Measurements from ENCODE around the gene MARCHF6.
A peak's percentile ranks its signal among the peaks of the same experiment; 100 is the strongest.
"Not testable (repeated sequence)": the region's sequence is repeated elsewhere in the genome, so short reads cannot be mapped to it uniquely, and the experiment has no call there.

Gene MARCHF6

DNA sequence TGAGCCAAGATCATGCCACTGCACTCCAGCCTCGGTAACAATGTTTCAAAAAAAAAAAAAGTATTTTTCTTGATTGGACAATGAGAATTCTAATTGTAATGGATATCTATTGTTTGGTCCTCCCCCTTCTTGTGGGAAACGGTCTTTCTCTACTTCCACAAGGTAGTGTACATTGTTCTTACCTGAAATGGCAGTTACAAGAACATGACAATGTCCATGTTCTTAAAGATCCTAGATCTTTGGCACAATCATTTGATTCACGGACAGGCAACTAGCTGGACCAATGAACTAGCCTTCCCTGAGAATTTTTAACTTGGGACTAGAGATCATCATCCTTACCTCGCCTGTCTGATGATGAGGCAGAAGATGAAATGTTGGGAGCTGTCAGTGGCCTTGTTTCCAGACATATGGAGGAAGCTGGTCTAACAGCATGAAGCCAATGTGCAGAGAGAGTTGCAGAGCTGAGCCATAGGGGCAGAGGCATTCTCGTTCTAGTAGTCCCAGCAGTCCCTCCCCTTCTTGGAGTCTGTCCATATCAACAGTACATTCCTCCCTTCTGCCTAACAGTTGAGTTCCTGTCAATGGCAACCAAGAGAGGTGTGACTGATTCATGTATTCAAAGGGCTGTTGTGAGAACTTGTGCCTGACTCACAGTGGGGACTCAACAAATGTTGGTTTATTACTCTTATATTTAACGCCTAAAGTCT is 2.1 kb upstream of the MARCHF6 start:
- DNase-seq = no peak

DNA sequence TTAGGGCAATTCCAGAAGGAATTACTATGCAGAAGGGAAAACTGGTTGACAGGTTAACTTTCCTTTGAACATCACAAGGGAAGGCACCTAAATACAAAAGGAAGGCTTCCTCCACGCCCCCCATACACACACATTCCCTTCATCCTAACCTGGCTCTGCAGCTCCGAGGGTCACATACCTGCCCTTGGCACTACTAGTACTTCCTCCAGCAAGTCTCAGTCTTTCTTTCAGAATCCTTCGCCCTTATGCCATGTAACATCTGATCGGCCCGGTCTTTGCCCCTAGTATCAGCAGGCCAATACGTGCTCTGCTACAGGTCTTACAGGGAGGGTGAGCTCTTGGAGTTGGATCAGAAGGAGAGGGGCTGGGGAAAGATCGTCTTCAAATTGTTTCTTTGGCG is 1.6 kb upstream of the MARCHF6 start:
- DNase-seq = no peak

DNA sequence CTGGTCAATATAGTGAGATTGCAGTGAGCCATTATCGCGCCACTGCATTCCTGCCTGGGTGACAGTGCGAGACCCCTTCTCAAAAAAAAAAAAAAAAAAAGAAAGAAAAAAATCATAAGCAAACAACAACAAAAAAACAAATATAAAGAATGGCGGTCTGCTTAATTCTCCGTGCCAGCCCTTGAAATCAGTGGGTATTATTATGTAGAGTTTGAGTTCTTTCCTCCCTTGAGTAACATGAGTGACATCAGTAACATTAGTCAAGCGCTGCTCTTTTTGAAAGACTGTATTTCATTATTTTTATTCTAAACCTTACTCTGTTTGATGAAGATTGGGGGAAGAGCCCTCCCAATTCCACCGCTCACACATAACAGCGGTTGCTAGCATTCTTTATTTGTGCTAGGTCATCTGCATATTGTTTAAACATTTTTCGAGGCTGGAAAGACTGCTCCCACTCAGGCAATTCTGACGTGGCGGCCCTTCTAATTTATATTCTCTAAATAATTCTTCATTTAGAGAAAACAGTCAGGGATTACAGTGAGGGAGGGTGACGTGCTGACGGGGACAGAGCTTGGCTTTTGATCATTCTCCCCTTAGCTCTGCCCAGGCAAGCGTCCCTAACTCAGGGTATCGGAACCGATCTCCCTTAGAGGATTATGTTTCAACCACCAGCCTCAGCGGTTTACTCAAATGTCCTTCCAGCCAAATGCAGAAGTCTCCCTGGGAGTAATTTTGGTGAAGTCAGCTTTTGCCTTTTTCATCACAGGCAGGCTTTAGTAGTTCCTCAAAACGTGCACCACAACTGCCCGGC is 860 bp upstream of the MARCHF6 start:
- peak; percentile 95 for DNase-seq

DNA sequence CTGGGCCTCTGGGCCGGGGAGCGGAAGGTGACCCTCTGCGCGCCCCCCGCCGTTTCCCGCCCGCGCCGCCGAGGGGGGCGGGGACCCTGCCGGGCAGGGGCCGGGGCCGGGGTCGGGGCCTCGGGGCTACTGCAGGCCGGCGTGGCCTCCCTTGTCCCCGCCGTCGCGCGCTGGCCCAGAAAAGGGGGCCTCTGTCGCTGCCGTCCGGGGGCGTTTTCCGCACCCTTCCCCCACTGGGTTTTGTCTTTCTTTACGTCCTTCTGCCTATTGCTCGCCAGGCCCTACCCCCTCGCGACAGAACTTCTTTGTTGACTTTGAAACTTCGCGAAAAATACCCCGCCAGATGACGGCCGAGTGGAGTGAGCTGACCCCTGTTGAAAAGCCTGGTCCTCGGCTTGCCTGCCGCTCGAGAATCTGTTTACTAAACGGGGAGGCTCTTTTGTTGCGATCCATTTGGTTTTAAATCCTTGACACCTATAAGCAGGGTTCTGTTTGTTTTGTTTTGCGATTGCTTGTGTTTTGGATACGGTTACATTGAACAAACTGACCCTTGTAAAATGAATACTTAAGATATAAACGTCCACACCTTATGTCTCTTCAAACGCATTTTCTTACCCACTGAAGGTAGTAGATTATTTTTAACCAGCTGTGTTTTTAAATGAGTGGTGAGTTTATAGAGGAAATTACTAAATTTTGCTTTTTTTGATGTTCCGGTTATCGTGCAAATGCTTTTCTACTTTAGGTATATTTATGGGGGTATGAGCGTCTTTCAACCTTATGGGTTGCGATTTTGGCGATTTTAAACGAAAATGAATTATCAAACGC is 765 bp downstream of the MARCHF6 start:
- peak; percentile 85 for DNase-seq

DNA sequence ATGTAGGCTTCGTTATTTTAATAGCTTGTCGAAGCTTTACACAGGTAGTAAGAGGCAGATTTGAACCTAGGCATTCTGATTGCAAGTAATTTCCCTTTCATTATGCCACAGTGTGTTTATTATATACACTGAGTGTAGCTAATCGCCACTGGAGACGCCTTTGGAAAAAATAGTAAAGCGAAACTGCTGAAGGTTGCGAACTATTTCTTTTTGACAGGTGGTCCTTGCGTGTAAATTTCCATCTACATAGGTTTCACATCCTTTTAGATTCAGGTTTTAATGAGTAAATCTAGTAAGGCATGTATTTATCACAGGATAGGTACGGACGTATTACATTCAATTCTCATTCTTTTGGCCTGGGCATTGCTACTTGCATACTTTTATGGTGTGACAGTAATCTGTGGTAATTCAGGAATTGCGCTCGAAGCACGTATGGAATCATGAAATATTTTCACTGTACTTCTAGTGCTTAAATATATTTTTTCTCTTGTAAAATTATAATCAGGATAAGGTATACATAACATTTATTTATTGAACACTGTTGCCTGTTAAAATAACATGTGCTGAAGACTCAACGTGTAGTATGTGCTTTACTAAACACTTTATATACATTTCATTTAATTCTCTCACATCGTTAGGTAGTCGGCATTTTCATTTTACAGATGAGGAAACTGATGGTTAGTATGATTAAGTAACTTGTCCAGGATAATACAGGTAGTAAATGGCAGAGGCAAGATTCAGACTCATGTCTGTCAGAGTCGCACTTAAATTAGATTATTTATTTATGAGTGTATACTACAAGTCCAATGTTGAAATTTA is 1.8 kb downstream of the MARCHF6 start:
- DNase-seq = peak; percentile 86

DNA sequence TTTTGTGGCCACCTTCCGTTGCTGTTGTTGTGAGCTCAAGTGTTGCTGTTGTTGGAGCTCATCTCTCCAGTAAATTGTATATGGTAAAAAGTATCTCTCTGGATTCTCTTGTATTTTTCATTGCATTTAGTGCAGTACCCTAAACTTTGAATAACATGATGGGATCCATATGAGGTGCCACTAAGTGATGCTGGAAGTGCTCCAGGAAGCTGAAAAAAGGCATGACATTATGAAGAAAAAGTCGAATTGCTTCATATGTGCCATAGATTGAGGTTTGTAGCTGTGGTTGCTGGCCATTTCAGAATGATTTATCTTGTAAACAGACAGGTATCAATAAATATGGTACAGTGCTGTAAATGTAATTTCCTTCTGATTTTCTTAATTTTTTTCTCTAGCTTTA is 5.5 kb downstream of the MARCHF6 start:
- DNase-seq = no peak

DNA sequence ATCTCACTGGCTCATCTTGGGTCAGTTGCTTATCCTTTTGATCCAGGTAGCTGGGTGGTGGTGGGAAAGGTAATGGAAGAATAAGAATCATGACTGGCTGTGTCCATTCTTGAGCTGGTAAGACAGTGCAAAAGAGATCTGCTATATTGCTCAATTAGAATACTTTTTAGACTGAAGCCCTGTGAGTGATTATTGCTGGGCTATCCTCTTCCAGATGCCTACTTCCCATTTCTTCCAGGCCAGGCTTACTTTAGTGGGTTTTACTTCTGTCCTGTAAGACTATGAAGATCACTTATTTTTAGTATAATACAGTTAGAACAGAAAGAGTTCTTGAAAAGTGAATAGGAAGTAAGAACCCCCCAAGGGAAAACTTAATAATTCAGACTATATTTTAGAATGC is 7.2 kb downstream of the MARCHF6 start:
- DNase-seq = no peak

DNA sequence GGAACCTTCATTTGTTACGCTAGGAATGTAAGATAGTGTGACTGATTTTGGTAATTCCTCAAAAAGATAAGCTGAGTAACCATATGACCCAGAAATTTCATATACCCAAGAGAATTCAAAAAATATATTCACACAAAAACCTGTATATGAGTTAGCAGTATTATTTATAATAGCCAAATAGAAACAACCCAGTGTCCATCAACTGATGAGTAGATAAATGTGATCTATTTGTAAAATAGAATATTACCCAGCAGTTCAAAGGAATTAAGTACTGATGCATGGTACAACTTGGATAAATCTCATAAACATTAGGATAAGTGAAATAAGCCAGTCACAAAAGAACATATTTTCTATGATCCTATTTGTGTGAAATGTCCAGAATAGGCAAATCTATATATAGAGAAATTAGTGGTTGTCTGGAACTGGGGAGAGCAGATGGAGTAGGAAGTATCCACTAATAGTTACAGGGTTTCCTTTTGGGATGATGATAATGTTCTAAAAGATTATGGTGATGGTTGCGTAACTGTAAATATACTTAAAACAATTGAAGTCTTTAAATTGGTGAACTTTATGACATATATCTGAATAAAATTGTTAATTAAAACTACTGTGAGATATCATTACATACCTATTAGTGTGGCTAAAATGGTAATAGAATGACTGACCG is 10.2 kb downstream of the MARCHF6 start:
- no peak for DNase-seq

DNA sequence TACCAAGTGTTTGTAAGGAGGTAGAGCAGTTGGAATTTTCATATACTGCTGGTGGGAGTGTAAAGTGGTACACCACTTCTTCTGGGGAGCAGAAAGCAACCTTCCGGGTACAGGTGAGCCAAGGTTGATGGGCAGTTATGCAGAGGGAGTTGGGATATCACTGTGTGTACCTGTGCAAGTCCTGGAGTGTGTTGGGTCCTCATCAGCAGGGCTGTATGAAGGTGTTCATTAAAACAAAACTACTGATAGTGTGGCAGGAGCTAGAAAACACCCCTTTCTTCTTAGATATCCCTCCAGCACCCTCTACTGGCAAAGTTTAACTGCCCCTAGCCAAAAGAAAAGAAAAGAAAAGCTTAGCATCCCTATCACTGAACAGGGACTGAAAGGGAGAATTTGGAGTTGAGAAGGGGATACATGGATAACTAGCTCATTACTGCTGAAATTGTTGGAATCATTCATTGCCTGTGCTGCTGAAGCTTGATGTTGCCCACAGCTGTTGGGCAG is 10.7 kb downstream of the MARCHF6 start:
- peak; percentile 70 for DNase-seq

DNA sequence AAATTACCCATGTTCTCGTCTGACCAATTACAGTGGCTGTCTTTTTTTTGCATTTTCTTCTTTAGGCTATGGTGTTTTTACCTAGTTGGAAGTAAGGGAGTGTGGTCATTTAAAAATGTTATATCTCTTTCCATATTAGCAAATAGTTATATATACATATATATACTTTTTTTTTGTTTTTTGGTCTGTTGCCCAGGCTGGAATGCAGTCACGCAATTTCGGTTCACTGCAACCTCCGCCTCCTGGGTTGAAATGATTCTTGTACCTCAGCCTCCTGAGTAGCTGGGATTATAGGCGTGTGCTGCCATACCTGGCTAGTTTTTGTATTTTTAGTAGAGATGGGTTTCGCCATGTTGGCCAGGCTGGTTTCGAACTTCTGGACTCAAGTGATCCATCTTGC is 12.3 kb downstream of the MARCHF6 start:
- DNase-seq = no peak

DNA sequence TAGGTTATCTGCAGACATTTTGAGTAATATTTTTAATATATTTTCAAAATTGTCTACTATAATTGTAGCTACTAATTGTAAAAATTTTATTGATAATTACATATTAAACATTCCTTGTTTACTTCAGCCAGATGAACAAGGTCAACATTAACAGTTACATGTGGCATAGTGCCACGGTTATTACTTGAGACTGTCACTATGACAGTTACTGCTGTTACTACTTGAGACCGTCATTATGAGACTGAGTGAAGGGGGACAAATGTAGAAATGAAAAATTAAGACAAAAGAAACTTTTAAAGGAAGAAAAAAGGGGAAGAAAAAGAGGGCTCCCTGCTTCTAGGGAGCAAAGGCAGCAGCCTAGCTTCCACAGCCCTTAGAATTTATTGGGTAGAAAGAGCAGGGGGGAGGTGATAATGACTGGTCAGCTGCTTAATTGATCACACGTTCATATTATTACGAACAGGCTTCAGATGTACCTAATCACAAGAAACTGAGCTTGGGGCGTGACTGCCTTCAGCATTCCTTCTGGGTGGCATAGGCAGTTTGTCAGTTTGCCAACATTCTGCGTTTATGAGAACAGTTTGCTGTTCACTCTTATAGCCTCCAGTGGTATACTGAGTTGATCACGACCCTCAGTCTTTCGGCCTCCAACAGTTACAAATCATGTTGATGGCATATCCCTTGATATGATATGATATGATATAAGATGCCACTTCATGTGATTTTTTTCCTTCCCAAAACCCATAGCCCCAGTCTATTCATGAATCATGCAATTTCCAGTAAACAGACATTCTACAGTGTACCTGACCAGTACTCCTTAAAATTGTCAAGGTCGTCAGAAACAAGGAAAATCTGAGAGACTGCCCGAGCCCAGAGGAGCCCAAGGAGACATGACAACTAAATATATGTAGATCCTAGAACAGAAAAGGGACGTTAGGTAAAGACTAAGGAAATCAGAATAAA is 13.1 kb downstream of the MARCHF6 start:
- no peak for DNase-seq

DNA sequence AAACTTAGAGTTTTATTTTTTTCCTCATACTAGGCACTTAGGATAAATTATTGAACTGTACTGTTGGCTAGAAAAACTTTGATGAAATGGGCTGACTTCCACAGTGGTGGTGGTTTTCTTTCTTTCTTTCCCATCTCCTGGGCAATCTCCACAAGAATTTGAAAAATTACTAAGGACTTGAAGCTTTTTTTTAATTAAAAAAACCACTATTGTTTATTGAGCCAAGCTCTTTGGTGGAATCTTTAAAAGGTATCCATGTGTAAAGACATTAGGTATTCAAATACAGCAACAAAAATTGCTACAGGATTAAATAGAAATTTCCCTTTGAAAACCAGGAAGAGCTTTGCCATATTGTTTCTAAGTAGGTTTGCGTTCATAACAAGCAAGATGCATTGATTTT is 14.1 kb downstream of the MARCHF6 start:
- no peak for DNase-seq

DNA sequence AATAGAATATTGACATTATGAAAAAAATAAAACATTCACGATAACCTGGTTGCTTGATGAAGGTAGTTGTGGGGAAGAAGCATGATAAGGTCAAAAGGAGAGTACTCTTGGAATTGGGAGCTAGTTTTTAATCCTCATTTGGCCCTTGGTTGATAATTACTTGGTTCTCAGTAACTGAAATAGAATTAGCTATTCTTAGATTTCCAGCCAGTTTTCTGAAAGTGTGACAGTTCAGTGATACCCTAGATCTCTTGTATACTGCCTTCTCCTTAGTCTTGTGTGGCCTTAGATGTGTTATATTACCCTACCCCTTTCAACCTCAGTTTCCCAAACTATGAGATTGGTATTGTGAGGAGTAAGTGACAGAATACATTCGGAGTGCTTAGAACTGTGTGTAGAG is 17.4 kb downstream of the MARCHF6 start:
- DNase-seq = no peak

DNA sequence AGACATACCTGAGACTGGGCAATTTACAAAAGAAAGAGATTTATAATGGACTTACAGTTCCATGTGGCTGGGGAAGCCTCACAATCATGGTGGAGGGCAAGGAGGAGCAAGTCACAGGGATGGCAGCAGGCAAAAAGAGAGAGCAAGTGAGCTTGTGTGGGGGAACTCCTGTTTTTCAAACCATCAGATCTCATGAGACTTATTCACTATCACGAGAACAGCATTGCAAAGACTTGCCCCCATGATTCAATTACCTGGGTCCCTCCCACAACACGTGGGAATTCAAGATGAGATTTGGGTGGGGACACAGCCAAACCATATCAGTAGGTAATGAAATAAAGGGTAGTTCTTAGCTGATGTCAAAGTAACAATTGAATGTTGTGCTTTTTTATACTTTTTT is 17.9 kb downstream of the MARCHF6 start:
- not testable (repeated sequence) for DNase-seq

DNA sequence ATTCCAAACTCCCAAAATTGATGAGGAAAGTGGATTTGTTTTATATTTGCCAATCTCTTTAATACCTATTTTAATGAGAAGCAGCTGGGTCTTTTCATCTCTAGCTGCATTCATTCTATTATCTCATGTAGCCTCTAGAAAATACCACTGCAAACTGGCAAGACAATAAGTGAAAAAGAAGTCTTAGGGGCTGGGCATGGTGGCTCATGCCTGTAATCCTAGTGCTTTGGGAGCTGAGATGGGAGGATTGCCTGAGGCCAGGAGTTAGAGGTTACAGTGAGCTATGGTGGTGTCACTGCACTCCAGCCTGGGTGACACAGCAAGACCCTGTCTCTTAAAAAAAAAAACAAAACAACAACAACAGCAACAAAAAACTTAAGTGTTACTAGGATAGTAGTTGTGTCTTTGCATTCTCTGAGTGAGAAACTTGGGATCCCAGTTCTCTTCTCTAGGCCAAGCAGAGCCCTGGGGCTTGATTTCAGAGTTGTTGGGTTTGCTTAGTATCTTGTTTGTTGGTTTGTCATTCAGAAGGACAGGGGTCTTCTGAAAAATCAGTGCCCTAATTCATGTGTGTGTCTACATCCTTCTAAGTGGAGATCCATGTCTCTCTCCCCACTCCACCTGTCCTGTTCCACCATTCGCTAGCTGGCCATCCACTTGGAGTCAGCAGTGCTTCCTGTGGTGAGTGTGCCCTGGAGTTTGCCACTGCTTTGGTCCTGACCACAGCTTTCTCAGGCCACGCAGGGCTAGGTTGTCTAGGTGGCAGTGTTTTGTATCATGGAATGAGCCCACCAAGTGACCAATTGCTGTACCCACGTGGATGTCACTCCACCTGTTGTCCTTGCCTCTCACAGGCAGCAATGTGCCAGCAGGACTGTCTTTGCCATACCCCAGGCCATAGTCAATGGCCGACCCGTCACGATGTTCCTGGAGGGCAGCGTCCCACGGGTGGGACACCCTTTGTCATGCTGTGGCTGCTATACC is 19.5 kb downstream of the MARCHF6 start:
- no peak for DNase-seq

DNA sequence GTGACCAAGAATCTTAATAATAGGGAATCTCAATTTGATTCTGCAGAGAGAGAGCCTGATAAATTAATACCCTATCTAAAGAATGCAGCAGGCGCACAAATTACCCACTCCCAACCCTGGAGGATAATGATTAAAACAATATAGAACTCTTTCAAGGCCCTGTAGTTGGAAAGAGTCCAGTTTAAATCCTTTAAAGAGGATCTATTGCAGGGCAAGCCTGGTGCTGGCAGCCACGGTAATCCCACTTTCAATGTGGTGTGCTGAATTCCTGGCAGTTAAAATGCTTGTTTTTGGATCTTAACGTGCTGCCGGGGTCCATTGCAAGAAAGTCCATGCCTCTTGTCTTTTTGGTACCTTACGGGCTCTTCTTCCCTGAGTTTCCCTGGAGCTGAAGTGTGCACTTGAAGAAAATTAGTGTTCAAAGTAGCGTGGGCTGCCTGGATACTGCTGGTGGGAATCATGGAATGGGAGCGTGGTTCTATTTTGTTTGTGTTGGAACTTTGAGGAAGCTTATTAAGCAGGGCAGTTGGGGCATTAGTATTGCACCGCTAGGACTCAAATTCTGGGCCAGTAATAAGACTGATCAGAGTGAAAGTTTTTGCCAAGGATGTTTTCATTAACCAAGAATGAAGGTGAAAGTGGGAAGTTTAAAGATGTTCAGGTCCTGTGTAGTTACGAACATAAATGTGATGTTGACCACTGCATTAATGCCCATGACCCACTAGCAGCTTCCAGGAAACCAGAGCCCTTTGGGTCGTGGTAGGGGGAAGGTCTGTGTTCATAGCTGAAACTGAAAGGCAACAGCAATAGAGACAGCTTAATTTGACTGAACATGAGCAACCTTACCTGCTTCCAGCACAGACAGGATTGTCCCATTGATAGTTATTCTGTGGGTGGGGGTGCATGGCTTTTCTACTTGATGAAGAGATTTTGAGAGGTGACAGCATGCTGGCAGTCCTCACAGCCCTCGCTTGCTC is 20.8 kb downstream of the MARCHF6 start:
- DNase-seq = no peak

DNA sequence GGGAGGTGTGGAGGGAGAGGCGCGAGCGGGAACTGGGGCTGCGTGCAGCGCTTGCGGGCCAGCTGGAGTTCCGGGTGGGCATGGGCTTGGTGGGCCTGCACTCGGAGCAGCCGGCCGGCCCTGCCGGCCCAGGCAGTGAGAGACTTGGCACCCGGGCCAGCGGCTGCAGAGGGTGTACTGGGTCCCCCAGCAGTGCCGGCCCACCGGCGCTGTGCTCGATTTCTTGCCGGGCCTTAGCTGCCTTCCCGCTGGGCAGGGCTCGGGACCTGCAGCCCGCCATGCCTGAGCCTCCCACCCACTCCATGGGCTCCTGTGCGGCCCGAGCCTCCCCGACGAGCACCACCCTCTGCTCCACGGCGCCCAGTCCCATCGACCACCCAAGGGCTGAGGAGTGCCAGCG is 21.7 kb downstream of the MARCHF6 start:
- DNase-seq = not testable (repeated sequence)

DNA sequence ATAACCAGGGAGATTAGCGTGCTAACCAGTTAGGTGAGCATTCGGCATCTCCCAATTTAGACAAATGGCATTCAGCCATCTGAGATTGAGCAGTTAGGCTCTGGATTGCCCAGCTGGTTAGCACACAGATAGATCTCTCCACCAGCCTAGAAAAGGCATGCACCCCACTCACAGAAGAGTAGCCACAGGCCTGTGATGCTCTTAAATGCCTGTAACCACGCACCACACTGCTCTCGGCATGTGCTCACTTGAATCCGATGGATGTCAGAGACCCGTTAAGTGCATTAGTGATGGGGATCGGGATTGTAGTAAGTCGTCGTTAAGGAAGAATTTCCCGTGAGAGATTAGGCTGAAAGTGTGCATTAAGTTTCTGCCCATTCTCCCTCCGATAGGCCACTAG is 23.0 kb downstream of the MARCHF6 start:
- no peak for DNase-seq
